Adrenal gland (tissue), 5 donors: Measurements from ENCODE around the gene LYPD6.

Experiments
- POLR2A ChIP-seq, 2 donors: fragments of 450-650 bp; IDR thresholded peaks; one replicate each; pipeline ENCODE4 v1.6.1; 2017; ENCODE audit warnings: antibody characterized with exemption in 2 of 2, mild to moderate bottlenecking in 2 of 2, moderate library complexity in 1 of 2
- TF ChIP-seq, protein P1 (sequence below), 6 experiments: fragments of 450-650 bp in 4 of 6; fragments of 200-600 bp in 2 of 6; sonication (generic) in 1 of 6; IDR thresholded peaks; 1 replicate in 5 of 6; 2 replicates in 1 of 6; pipeline versions ENCODE4 v1.5.1 to v1.8.0; 2016 to 2021; ENCODE audit warnings: antibody characterized with exemption in 6 of 6, mild to moderate bottlenecking in 2 of 6, moderate library complexity in 1 of 6
- donor health status: DM: no; HTN: no; CAD: no.

DNA sequence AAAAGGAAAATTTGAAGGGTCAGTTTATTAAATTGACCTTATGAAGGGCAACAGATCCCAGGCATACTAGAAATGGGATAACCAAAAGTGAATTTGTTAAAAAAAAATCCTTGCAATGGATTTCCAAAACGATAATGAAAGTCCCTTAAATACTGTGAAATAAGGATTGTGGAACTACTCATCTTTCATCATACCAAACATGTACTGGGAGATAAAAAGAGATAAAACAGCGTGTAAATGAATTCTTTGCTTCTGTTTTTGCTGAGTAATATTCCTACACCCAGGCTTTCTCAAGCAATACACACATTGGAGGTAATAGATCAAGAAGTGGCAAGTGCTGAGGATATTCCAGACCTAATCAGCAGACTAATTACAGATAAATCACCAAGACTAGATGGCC lies 3.8 kb downstream of the LYPD6 start:
- no peak for TF ChIP-seq POLR2A (IDR thresholded peaks at IDR 0.05)
- TF ChIP-seq, protein P1, sequence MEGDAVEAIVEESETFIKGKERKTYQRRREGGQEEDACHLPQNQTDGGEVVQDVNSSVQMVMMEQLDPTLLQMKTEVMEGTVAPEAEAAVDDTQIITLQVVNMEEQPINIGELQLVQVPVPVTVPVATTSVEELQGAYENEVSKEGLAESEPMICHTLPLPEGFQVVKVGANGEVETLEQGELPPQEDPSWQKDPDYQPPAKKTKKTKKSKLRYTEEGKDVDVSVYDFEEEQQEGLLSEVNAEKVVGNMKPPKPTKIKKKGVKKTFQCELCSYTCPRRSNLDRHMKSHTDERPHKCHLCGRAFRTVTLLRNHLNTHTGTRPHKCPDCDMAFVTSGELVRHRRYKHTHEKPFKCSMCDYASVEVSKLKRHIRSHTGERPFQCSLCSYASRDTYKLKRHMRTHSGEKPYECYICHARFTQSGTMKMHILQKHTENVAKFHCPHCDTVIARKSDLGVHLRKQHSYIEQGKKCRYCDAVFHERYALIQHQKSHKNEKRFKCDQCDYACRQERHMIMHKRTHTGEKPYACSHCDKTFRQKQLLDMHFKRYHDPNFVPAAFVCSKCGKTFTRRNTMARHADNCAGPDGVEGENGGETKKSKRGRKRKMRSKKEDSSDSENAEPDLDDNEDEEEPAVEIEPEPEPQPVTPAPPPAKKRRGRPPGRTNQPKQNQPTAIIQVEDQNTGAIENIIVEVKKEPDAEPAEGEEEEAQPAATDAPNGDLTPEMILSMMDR (IDR thresholded peaks at IDR 0.05), result no peak
